ENCODE data around the gene GCA.

GRCh38 chr2:162372818-162373217 lies 28.9 kb downstream of the GCA start:
- TF ChIP-seq RAD21 (IDR thresholded peaks at IDR 0.05; ENCODE audit: low read depth) (no peak), EZH2 (IDR thresholded peaks at IDR 0.05) (no peak), POLR2AphosphoS5 (IDR thresholded peaks at IDR 0.05; ENCODE audit: low read depth, low read length) (no peak)
